GM23338 (cell line): ENCODE results near the gene C2orf68. TPM values are rescaled to one million over a fixed set of nuclear protein-coding genes. Genes with fewer than 3 reads are reported as not detected.

Source experiments
- ATAC-seq: fragments of 200-7000 bp; cut with Tn5 transposase; 3 replicates; pipeline ENCODE4 v1.9.1; 2020
- DNase-seq: peaks from one replicate; pipeline ENCODE4 v3.0.0-alpha.2; 2015; ENCODE audit warnings: low spot score
- H2AFZ ChIP-seq: fragments of 200-600 bp; sonication (generic); 2 replicates; pipeline ENCODE4 v1.8.0; 2016; ENCODE audit warnings: antibody characterized with exemption, mild to moderate bottlenecking, moderate library complexity
- H3F3A ChIP-seq: fragments of 200-600 bp; sonication (generic); replicated peaks from 2 replicates; pipeline ENCODE4 v1.8.0; 2017; ENCODE audit warnings: antibody characterized with exemption, mixed run types, low read depth
- H3K27ac ChIP-seq: fragments of 200-600 bp; sonication (generic); 2 replicates; pipeline ENCODE4 v1.6.1; 2016; ENCODE audit warnings: low read depth
- H3K27me3 ChIP-seq: fragments of 200-600 bp; sonication (generic); 2 replicates; pipeline ENCODE4 v1.8.0; 2016; ENCODE audit warnings: mild to moderate bottlenecking, mixed run types, moderate library complexity; ENCODE audit not compliant: insufficient read depth
- H3K36me3 ChIP-seq: fragments of 200-600 bp; sonication (generic); 2 replicates; pipeline ENCODE4 v1.8.0; 2016; ENCODE audit warnings: mild to moderate bottlenecking; ENCODE audit not compliant: insufficient read depth
- H3K4me1 ChIP-seq: fragments of 200-600 bp; sonication (generic); 2 replicates; pipeline ENCODE4 v1.8.0; 2016; ENCODE audit warnings: mild to moderate bottlenecking, moderate library complexity; ENCODE audit not compliant: insufficient read depth
- H3K4me2 ChIP-seq: fragments of 200-600 bp; sonication (generic); 2 replicates; pipeline ENCODE4 v1.7.1; 2017; ENCODE audit warnings: mixed run types
- H3K4me3 ChIP-seq: fragments of 200-600 bp; sonication (generic); 2 replicates; pipeline ENCODE4 v1.6.1; 2016; ENCODE audit warnings: mixed run types
- H3K79me2 ChIP-seq: fragments of 200-600 bp; sonication (generic); replicated peaks from 2 replicates; pipeline ENCODE4 v1.8.0; 2017; ENCODE audit warnings: mild to moderate bottlenecking; ENCODE audit not compliant: insufficient read depth
- H3K9me2 ChIP-seq: fragments of 200-600 bp; sonication (generic); 2 replicates; pipeline ENCODE4 v1.8.0; 2017; ENCODE audit not compliant: insufficient read depth
- H4K20me1 ChIP-seq: fragments of 200-600 bp; sonication (generic); replicated peaks from 2 replicates; pipeline ENCODE4 v1.8.0; 2017; ENCODE audit warnings: mild to moderate bottlenecking; ENCODE audit not compliant: insufficient read depth
- H3K27ac Mint-ChIP-seq: 2 replicates; pipeline ENCODE4 v1.8.0; 2020; ENCODE audit warnings: inconsistent platforms, mild to moderate bottlenecking, moderate library complexity, mixed read lengths
- H3K27me3 Mint-ChIP-seq: 3 replicates; pipeline ENCODE4 v1.8.0; 2022; ENCODE audit warnings: low read depth, mild to moderate bottlenecking, moderate library complexity, mixed read lengths, inconsistent platforms; ENCODE audit not compliant: insufficient read depth, poor library complexity
- H3K36me3 Mint-ChIP-seq: 3 replicates; pipeline ENCODE4 v1.8.0; 2021; ENCODE audit warnings: low read depth, mild to moderate bottlenecking, inconsistent platforms, moderate library complexity, mixed read lengths
- H3K4me1 Mint-ChIP-seq: 3 replicates; pipeline ENCODE4 v1.8.0; 2020; ENCODE audit warnings: mild to moderate bottlenecking, inconsistent platforms, mixed read lengths
- H3K4me3 Mint-ChIP-seq: 3 replicates; pipeline ENCODE4 v1.8.0; 2021; ENCODE audit warnings: moderate library complexity, mild to moderate bottlenecking, inconsistent platforms, mixed read lengths
- H3K9me3 Mint-ChIP-seq: 3 replicates; pipeline ENCODE4 v1.8.0; 2020; ENCODE audit warnings: moderate library complexity, mild to moderate bottlenecking, inconsistent platforms, mixed read lengths
- CREB1 ChIP-seq: fragments of 250-450 bp; sonication (Bioruptor Pico); IDR thresholded peaks from 2 replicates; pipeline ENCODE4 v1.5.0; 2020; ENCODE audit warnings: low read depth, mild to moderate bottlenecking, moderate library complexity
- CTCF ChIP-seq, 2 experiments: fragments of 200-600 bp in 1 of 2; sonication (generic) in 1 of 2; conservative IDR thresholded peaks; 2 replicates each; pipeline versions ENCODE4 v1.5.1 to v1.6.1; 2016 to 2017; ENCODE audit warnings: antibody characterized with exemption in 2 of 2, low read depth in 2 of 2, mild to moderate bottlenecking in 2 of 2, moderate library complexity in 1 of 2
- EZH2 ChIP-seq: fragments of 200-600 bp; sonication (generic); IDR thresholded peaks from one replicate; pipeline ENCODE4 v1.8.0; 2017; ENCODE audit warnings: antibody characterized with exemption, mild to moderate bottlenecking, low read depth; ENCODE audit not compliant: unreplicated experiment
- EZH2phosphoT487 ChIP-seq: fragments of 200-600 bp; sonication (generic); IDR thresholded peaks from one replicate; pipeline ENCODE4 v1.8.1; 2018; ENCODE audit warnings: antibody characterized with exemption; ENCODE audit not compliant: unreplicated experiment
- JUNB ChIP-seq: IDR thresholded peaks from one replicate; pipeline ENCODE4 v1.6.1; 2016; ENCODE audit warnings: antibody characterized with exemption; ENCODE audit not compliant: unreplicated experiment
- NANOG ChIP-seq: IDR thresholded peaks from 2 replicates; pipeline ENCODE4 v1.6.1; 2016; ENCODE audit warnings: antibody characterized with exemption, borderline replicate concordance
- POLR2AphosphoS5 ChIP-seq: IDR thresholded peaks from 2 replicates; pipeline ENCODE4 v1.6.1; 2016; ENCODE audit warnings: antibody characterized with exemption, low read depth
- REST ChIP-seq: IDR thresholded peaks from one replicate; pipeline ENCODE4 v1.6.1; 2018; ENCODE audit warnings: antibody characterized with exemption; ENCODE audit not compliant: unreplicated experiment
- STAT1 ChIP-seq: IDR thresholded peaks from one replicate; pipeline ENCODE4 v1.6.1; 2016; ENCODE audit warnings: antibody characterized with exemption; ENCODE audit not compliant: unreplicated experiment
- ZNF114 ChIP-seq: fragments of 250-450 bp; sonication (Bioruptor Pico); IDR thresholded peaks from 2 replicates; pipeline ENCODE4 v1.5.0; 2020; ENCODE audit warnings: mild to moderate bottlenecking, moderate library complexity
- ZNF331 ChIP-seq: fragments of 250-450 bp; sonication (Bioruptor Pico); IDR thresholded peaks from 2 replicates; pipeline ENCODE4 v1.5.0; 2020; ENCODE audit warnings: low read depth, mild to moderate bottlenecking, moderate library complexity
- polyA plus RNA-seq: library from polyadenylated mRNA; unstranded; fragments of >200 nt; fragmentation: Nextera tagmentation; extraction: Ambion mirVana; gene quantifications from 2 replicates; pipeline ENCODE4 v1.2.1, GENCODE V29; 2016
- total RNA-seq: library from RNA; depleted of rRNA; stranded (reverse); fragments of >200 nt; shearing (Covaris generic); gene quantifications from 2 replicates; pipeline ENCODE4 v1.2.3, GENCODE V29; 2014
- TF ChIP-seq, protein P1 (sequence below): IDR thresholded peaks from 2 replicates; pipeline ENCODE4 v1.6.1; 2016; ENCODE audit warnings: antibody characterized with exemption
- TF ChIP-seq, protein P2 (sequence below): fragments of 250-450 bp; sonication (Bioruptor Pico); IDR thresholded peaks from 2 replicates; pipeline ENCODE4 v1.5.0; 2020; ENCODE audit warnings: mild to moderate bottlenecking, moderate library complexity

Gene C2orf68
- total and polyA plus RNA-seq, 2 experiments from 2014 or later = 26.8 to 76.4 TPM

- no peaks in the 10 kb centered on the region for H4K20me1 ChIP-seq
- no peaks in the 10 kb centered on the region for H3K9me2 ChIP-seq
- no peak overlapping the region for H3K27ac ChIP-seq
- DNase-seq = no peak
- peaks cover 17% of the 10 kb centered on the region for H3K79me2 ChIP-seq
- H3K4me3 ChIP-seq = no peak overlapping the region
- H3K4me1 ChIP-seq = peaks cover 8% of the 10 kb centered on the region; the same call in 1 of the 2 replicates
- H3K27me3 Mint-ChIP-seq = peaks cover 1% of the 10 kb centered on the region
- H3F3A ChIP-seq = no peaks in the 10 kb centered on the region; the same call in none of the 2 replicates
- peaks cover 2% of the 10 kb centered on the region; the same call in 1 of the 2 replicates for H3K36me3 ChIP-seq
- no peak overlapping the region for H3K4me2 ChIP-seq
- no peak for TF ChIP-seq EZH2
- no peak for TF ChIP-seq ZNF331 (CRISPR knock-in tag)
- TF ChIP-seq, protein P1, sequence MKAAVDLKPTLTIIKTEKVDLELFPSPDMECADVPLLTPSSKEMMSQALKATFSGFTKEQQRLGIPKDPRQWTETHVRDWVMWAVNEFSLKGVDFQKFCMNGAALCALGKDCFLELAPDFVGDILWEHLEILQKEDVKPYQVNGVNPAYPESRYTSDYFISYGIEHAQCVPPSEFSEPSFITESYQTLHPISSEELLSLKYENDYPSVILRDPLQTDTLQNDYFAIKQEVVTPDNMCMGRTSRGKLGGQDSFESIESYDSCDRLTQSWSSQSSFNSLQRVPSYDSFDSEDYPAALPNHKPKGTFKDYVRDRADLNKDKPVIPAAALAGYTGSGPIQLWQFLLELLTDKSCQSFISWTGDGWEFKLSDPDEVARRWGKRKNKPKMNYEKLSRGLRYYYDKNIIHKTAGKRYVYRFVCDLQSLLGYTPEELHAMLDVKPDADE = no peak
- TF ChIP-seq CREB1 (CRISPR knock-in tag) = no peak
- no peak for TF ChIP-seq EZH2phosphoT487
- TF ChIP-seq, protein P2, sequence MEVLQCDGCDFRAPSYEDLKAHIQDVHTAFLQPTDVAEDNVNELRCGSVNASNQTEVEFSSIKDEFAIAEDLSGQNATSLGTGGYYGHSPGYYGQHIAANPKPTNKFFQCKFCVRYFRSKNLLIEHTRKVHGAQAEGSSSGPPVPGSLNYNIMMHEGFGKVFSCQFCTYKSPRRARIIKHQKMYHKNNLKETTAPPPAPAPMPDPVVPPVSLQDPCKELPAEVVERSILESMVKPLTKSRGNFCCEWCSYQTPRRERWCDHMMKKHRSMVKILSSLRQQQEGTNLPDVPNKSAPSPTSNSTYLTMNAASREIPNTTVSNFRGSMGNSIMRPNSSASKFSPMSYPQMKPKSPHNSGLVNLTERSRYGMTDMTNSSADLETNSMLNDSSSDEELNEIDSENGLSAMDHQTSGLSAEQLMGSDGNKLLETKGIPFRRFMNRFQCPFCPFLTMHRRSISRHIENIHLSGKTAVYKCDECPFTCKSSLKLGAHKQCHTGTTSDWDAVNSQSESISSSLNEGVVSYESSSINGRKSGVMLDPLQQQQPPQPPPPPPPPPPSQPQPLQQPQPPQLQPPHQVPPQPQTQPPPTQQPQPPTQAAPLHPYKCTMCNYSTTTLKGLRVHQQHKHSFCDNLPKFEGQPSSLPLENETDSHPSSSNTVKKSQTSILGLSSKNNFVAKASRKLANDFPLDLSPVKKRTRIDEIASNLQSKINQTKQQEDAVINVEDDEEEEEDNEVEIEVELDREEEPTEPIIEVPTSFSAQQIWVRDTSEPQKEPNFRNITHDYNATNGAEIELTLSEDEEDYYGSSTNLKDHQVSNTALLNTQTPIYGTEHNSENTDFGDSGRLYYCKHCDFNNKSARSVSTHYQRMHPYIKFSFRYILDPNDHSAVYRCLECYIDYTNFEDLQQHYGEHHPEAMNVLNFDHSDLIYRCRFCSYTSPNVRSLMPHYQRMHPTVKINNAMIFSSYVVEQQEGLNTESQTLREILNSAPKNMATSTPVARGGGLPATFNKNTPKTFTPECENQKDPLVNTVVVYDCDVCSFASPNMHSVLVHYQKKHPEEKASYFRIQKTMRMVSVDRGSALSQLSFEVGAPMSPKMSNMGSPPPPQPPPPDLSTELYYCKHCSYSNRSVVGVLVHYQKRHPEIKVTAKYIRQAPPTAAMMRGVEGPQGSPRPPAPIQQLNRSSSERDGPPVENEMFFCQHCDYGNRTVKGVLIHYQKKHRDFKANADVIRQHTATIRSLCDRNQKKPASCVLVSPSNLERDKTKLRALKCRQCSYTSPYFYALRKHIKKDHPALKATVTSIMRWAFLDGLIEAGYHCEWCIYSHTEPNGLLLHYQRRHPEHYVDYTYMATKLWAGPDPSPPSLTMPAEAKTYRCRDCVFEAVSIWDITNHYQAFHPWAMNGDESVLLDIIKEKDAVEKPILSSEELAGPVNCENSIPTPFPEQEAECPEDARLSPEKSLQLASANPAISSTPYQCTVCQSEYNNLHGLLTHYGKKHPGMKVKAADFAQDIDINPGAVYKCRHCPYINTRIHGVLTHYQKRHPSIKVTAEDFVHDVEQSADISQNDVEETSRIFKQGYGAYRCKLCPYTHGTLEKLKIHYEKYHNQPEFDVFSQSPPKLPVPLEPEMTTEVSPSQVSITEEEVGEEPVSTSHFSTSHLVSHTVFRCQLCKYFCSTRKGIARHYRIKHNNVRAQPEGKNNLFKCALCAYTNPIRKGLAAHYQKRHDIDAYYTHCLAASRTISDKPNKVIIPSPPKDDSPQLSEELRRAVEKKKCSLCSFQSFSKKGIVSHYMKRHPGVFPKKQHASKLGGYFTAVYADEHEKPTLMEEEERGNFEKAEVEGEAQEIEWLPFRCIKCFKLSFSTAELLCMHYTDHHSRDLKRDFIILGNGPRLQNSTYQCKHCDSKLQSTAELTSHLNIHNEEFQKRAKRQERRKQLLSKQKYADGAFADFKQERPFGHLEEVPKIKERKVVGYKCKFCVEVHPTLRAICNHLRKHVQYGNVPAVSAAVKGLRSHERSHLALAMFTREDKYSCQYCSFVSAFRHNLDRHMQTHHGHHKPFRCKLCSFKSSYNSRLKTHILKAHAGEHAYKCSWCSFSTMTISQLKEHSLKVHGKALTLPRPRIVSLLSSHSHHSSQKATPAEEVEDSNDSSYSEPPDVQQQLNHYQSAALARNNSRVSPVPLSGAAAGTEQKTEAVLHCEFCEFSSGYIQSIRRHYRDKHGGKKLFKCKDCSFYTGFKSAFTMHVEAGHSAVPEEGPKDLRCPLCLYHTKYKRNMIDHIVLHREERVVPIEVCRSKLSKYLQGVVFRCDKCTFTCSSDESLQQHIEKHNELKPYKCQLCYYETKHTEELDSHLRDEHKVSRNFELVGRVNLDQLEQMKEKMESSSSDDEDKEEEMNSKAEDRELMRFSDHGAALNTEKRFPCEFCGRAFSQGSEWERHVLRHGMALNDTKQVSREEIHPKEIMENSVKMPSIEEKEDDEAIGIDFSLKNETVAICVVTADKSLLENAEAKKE (CRISPR knock-in tag) = no peak
- no peak for TF ChIP-seq CTCF (conservative IDR thresholded peaks at IDR 0.05; ENCODE audit: low read depth in 2 of 2)
- no peak for TF ChIP-seq JUNB
- no peak for TF ChIP-seq ZNF114 (CRISPR knock-in tag)
- no peak for TF ChIP-seq POLR2AphosphoS5
- TF ChIP-seq NANOG = no peak
- TF ChIP-seq REST = no peak
- no peak for TF ChIP-seq STAT1
- peaks cover 9% of the 10 kb centered on the region; the same call in 1 of the 2 replicates for H3K27me3 ChIP-seq
- no peak for ATAC-seq
- H3K4me1 Mint-ChIP-seq = peaks cover 7% of the 10 kb centered on the region; the same call in 2 of the 3 replicates
- no peak overlapping the region for H2AFZ ChIP-seq
- no peaks in the 10 kb centered on the region; the same call in 2 of the 3 replicates for H3K9me3 Mint-ChIP-seq
- no peaks in the 10 kb centered on the region for H3K36me3 Mint-ChIP-seq
- H3K27ac Mint-ChIP-seq = no peak overlapping the region
- no peak overlapping the region for H3K4me3 Mint-ChIP-seq
Measured at GRCh38 chr2:85564144-85564563, 47.7 kb downstream of the C2orf68 start.
